ENCODE results near the gene ARID1B.

Gene ARID1B

GRCh38 chr6:157120534-157121232 lies 343.5 kb downstream of the ARID1B start:
- TF ChIP-seq HIC1 (tag by site-specific recombination; IDR thresholded peaks at IDR 0.05) (no peak), ZSCAN4 (tag by site-specific recombination; IDR thresholded peaks at IDR 0.05) (no peak), GLI2 (tag by site-specific recombination; IDR thresholded peaks at IDR 0.05; ENCODE audit: borderline replicate concordance, low read depth) (no peak), ZNF473 (tag by site-specific recombination; IDR thresholded peaks at IDR 0.05) (no peak), ZNF174 (tag by site-specific recombination; IDR thresholded peaks at IDR 0.05) (no peak), ZIC2 (tag by site-specific recombination; IDR thresholded peaks at IDR 0.05) (no peak), PBX3 (CRISPR knock-in tag; IDR thresholded peaks at IDR 0.05) (no peak)
- Histone ChIP-seq H3K36me3 (ENCODE audit: control insufficient read depth in 2 of 2, insufficient read depth in 1 of 2, low read length in 2 of 2) (peaks cover 0 to 5% of the 10 kb centered on the region in 2 experiments; a peak in 1 of 3 replicates), H3K4me1 (ENCODE audit: control insufficient read depth, insufficient read depth, low read length) (no peaks in the 10 kb centered on the region), H3K27ac (ENCODE audit: extremely low read depth, low read depth, low read length) (no peak overlapping the region), H3K4me3 (ENCODE audit: low read depth, low read length) (no peak overlapping the region), H3K9me3 (ENCODE audit: control insufficient read depth, insufficient read depth, low read depth, low read length) (no peaks in the 10 kb centered on the region)
- ChIA-PET CTCF (interaction anchor here (0.7 kb wide), 1 partner anchor 25 kb away, joined by 3 read pairs; no protein-coding TSS in a partner anchor), POLR2A (interaction anchor here (0.6 kb wide), 2 partner anchors 19 to 534 kb away, joined by 3 read pairs; no protein-coding TSS in a partner anchor)

- CTCF ChIA-PET = interaction anchor here (0.6 kb wide), 1 partner anchor 16 kb away, joined by 3 read pairs; no protein-coding TSS in a partner anchor
- H3K36me3 ChIP-seq (ENCODE audit: control insufficient read depth in 2 of 2, insufficient read depth in 1 of 2, low read length in 2 of 2) = peaks cover 0 to 5% of the 10 kb centered on the region in 2 experiments; a peak in 1 of 3 replicates
- no peak overlapping the region for H3K27ac ChIP-seq (ENCODE audit: extremely low read depth, low read depth, low read length)
- no peaks in the 10 kb centered on the region for H3K4me1 ChIP-seq (ENCODE audit: control insufficient read depth, insufficient read depth, low read length)
- no peak overlapping the region for H3K4me3 ChIP-seq (ENCODE audit: low read depth, low read length)
- no peaks in the 10 kb centered on the region for H3K9me3 ChIP-seq (ENCODE audit: control insufficient read depth, insufficient read depth, low read depth, low read length)
- POLR2A ChIA-PET = no interaction called here
- TF ChIP-seq ZNF239 (tag by site-specific recombination; IDR thresholded peaks at IDR 0.05) = no peak
- TF ChIP-seq ZNF19 (tag by site-specific recombination; IDR thresholded peaks at IDR 0.05; ENCODE audit: low read depth) = no peak
- no peak for TF ChIP-seq ZNF473 (tag by site-specific recombination; IDR thresholded peaks at IDR 0.05)
- no peak for TF ChIP-seq ZNF18 (tag by site-specific recombination; IDR thresholded peaks at IDR 0.05)
- no peak for TF ChIP-seq ZBTB10 (tag by site-specific recombination; IDR thresholded peaks at IDR 0.05)
- no peak for TF ChIP-seq REST (tag by site-specific recombination; IDR thresholded peaks at IDR 0.05)
- no peak for TF ChIP-seq GLIS1 (tag by site-specific recombination; IDR thresholded peaks at IDR 0.05)
- TF ChIP-seq KLF16 (tag by site-specific recombination; IDR thresholded peaks at IDR 0.05) = no peak
- no peak for TF ChIP-seq ZNF488 (tag by site-specific recombination; IDR thresholded peaks at IDR 0.05)
- TF ChIP-seq YY1 (tag by site-specific recombination; IDR thresholded peaks at IDR 0.05) = no peak
- TF ChIP-seq SP7 (tag by site-specific recombination; IDR thresholded peaks at IDR 0.05) = no peak
- no peak for TF ChIP-seq ZNF629 (tag by site-specific recombination; IDR thresholded peaks at IDR 0.05)
- no peak for TF ChIP-seq ZNF560 (tag by site-specific recombination; IDR thresholded peaks at IDR 0.05; ENCODE audit: borderline replicate concordance)
- no peak for TF ChIP-seq ZNF600 (tag by site-specific recombination; IDR thresholded peaks at IDR 0.05)
Observed at GRCh38 chr6:157121897-157122296, 344.7 kb downstream of the ARID1B start.

All from HEK293 (cell line).